ENCODE measurements around the gene FBXL5.

GRCh38 chr4:15684498-15684897, 29.3 kb upstream of the FBXL5 start:
- TF ChIP-seq CREM (IDR thresholded peaks at IDR 0.05; ENCODE audit: low read depth) (no peak), CTCF (IDR thresholded peaks at IDR 0.05 in 2 of 3, conservative IDR thresholded peaks at IDR 0.05 in 1 of 3; ENCODE audit: insufficient read depth in 2 of 3, low read depth in 1 of 3, low read length in 3 of 3) (no peak), EP300 (IDR thresholded peaks at IDR 0.05; ENCODE audit: low read length) (no peak), POLR2AphosphoS2 (IDR thresholded peaks at IDR 0.05; ENCODE audit: low read length) (no peak), JUNB (CRISPR knock-in tag; conservative IDR thresholded peaks at IDR 0.05) (no peak), ZKSCAN1 (IDR thresholded peaks at IDR 0.05; ENCODE audit: low read depth, low read length) (no peak), KAT7 (CRISPR knock-in tag; IDR thresholded peaks at IDR 0.05; ENCODE audit: borderline replicate concordance) (no peak)
